Esophagus squamous epithelium (tissue), 4 donors: Measurements from ENCODE around the gene ATP9B.

Source experiments
- CTCF ChIP-seq, 6 experiments: fragments of 450-650 bp in 4 of 6; fragments of 200-600 bp in 2 of 6; sonication (generic) in 2 of 6; IDR thresholded peaks; one replicate each; pipeline ENCODE4 v1.5.1; 2016 to 2019; ENCODE audit warnings: antibody characterized with exemption in 6 of 6, mild to moderate bottlenecking in 4 of 6, moderate library complexity in 4 of 6
- POLR2A ChIP-seq, 4 donors: fragments of 450-650 bp; IDR thresholded peaks; one replicate each; pipeline ENCODE4 v1.6.1; 2017; ENCODE audit warnings: antibody characterized with exemption in 4 of 4, mild to moderate bottlenecking in 4 of 4, moderate library complexity in 3 of 4

GRCh38 chr18:79275992-79276391, 206.8 kb downstream of the ATP9B start:
- TF ChIP-seq POLR2A (IDR thresholded peaks at IDR 0.05) (no peak), CTCF (IDR thresholded peaks at IDR 0.05) (no peak)
